Activated B cell treated with CpG ODN at 0.5 μM for 24 hours (primary cell): Measurements from ENCODE around the gene MISP3. TPM values are rescaled to one million over a fixed set of nuclear protein-coding genes. Genes with fewer than 3 reads are reported as not detected.

Experiments
- ATAC-seq: fragments of 200-7000 bp; cut with Tn5 transposase; one replicate; pipeline ENCODE4 v1.10.0; 2021; ENCODE audit warnings: low read depth, mild to moderate bottlenecking, moderate library complexity
- CTCF ChIA-PET: fragments of 350-600 bp; sonication (Branson Sonifier 250); formaldehyde crosslinking; loops from one replicate; lab custom pipeline; 2021; ENCODE audit warnings: antibody characterized with exemption; lab: Charles Lee
- POLR2A ChIA-PET: fragments of 350-600 bp; sonication (Branson Sonifier 250); formaldehyde crosslinking; loops from one replicate; lab custom pipeline; 2021; ENCODE audit warnings: antibody characterized with exemption; lab: Charles Lee
- DNase-seq: peaks from one replicate; pipeline ENCODE4 v3.0.0; 2022
- H3K27ac Mint-ChIP-seq: one replicate; pipeline ENCODE4 v1.8.0; 2020; ENCODE audit warnings: mixed read lengths
- H3K27me3 Mint-ChIP-seq: one replicate; pipeline ENCODE4 v1.8.0; 2021; ENCODE audit warnings: mixed read lengths
- H3K36me3 Mint-ChIP-seq: one replicate; pipeline ENCODE4 v1.8.0; 2021; ENCODE audit warnings: low read depth, mixed read lengths
- H3K4me1 Mint-ChIP-seq: one replicate; pipeline ENCODE4 v1.8.0; 2021; ENCODE audit warnings: mixed read lengths
- H3K4me3 Mint-ChIP-seq: one replicate; pipeline ENCODE4 v1.8.0; 2020; ENCODE audit warnings: mild to moderate bottlenecking, mixed read lengths
- H3K9me3 Mint-ChIP-seq: one replicate; pipeline ENCODE4 v1.8.0; 2020; ENCODE audit warnings: mixed read lengths
- CTCF ChIP-seq: fragments of 200-600 bp; IDR thresholded peaks from one replicate; pipeline ENCODE4 v1.8.0; 2022; ENCODE audit warnings: antibody characterized with exemption, mild to moderate bottlenecking
- intact Hi-C: fragments of 100-400 bp; cut with micrococcal nuclease; formaldehyde crosslinking; loops from one replicate; pipeline ENCODE4 v1.15.1; 2024
- total RNA-seq: library from RNA; stranded (reverse); gene quantifications from 2 replicates; pipeline ENCODE4 v1.2.3, GENCODE V29; 2022

Gene MISP3
- total RNA-seq, 1 donor from 2014 or later, result 0.18 TPM

GRCh38 chr19:14051980-14052379 is 20.6 kb upstream of the MISP3 start:
- H3K27ac Mint-ChIP-seq, result no peak overlapping the region

GRCh38 chr19:14052470-14052869 is 20.1 kb upstream of the MISP3 start:
- peaks cover 40% of the 10 kb centered on the region for H3K36me3 Mint-ChIP-seq
- peaks cover 3% of the 10 kb centered on the region for H3K4me1 Mint-ChIP-seq
- no peak overlapping the region for H3K27ac Mint-ChIP-seq
- ATAC-seq, result no peak
- no peaks in the 10 kb centered on the region for H3K9me3 Mint-ChIP-seq
- ChIA-PET POLR2A (interaction anchor here (0.6 to 0.9 kb wide), 2 partner anchors 46 to 149 kb away, joined by 3 read pairs; partner anchors contain the start of gene RFX1), CTCF (interaction anchor here (1.1 kb wide), 1 partner anchor 9 kb away, joined by 3 read pairs; no protein-coding TSS in a partner anchor)
- H3K27me3 Mint-ChIP-seq, result peaks cover 8% of the 10 kb centered on the region
- TF ChIP-seq CTCF, result no peak
- DNase-seq, result no peak
- H3K4me3 Mint-ChIP-seq, result no peak overlapping the region
- intact Hi-C loops, result no loop called here

More at GRCh38 chr19:14051980-14052379, 20.6 kb upstream of the MISP3 start:
- intact Hi-C loops, result no loop called here
- Mint-ChIP-seq H3K4me3 (no peak overlapping the region), H3K27me3 (peaks cover 6% of the 10 kb centered on the region), H3K4me1 (peaks cover 3% of the 10 kb centered on the region), H3K36me3 (peaks cover 43% of the 10 kb centered on the region), H3K9me3 (no peaks in the 10 kb centered on the region)
- ATAC-seq (no peak), DNase-seq (no peak)
- ChIA-PET POLR2A (no interaction called here), CTCF (interaction anchor here (1.1 kb wide), 1 partner anchor 8 kb away, joined by 3 read pairs; no protein-coding TSS in a partner anchor)
- TF ChIP-seq CTCF, result no peak

- intact Hi-C loops, result no loop called here
- POLR2A ChIA-PET, result interaction anchor here (0.6 to 0.9 kb wide), 2 partner anchors 47 to 150 kb away, joined by 3 read pairs; partner anchors contain the start of gene RFX1
- no peak overlapping the region for H3K27ac Mint-ChIP-seq
Measured at GRCh38 chr19:14053032-14053431, 19.6 kb upstream of the MISP3 start.

GRCh38 chr19:14053500-14053899 is 19.1 kb upstream of the MISP3 start:
- DNase-seq (no peak), ATAC-seq (no peak)
- no peak overlapping the region for H3K4me3 Mint-ChIP-seq
- POLR2A ChIA-PET, result interaction anchor here (0.9 kb wide), 1 partner anchor 47 kb away, joined by 3 read pairs; the partner anchor contains the start of gene RFX1
- H3K27me3 Mint-ChIP-seq, result peaks cover 17% of the 10 kb centered on the region
- no peak overlapping the region for H3K27ac Mint-ChIP-seq
- peaks cover 36% of the 10 kb centered on the region for H3K36me3 Mint-ChIP-seq
- intact Hi-C loops, result no loop called here
- CTCF ChIA-PET, result no interaction called here
- H3K4me1 Mint-ChIP-seq, result peaks cover 12% of the 10 kb centered on the region
- no peaks in the 10 kb centered on the region for H3K9me3 Mint-ChIP-seq
- no peak for TF ChIP-seq CTCF

More at GRCh38 chr19:14053032-14053431, 19.6 kb upstream of the MISP3 start:
- ATAC-seq (no peak), DNase-seq (no peak)
- H3K27me3 Mint-ChIP-seq, result peaks cover 13% of the 10 kb centered on the region
- peaks cover 8% of the 10 kb centered on the region for H3K4me1 Mint-ChIP-seq
- peaks cover 40% of the 10 kb centered on the region for H3K36me3 Mint-ChIP-seq
- H3K9me3 Mint-ChIP-seq, result no peaks in the 10 kb centered on the region
- TF ChIP-seq CTCF, result no peak
- H3K4me3 Mint-ChIP-seq, result no peak overlapping the region
- CTCF ChIA-PET, result interaction anchor here (1.1 kb wide), 1 partner anchor 10 kb away, joined by 3 read pairs; no protein-coding TSS in a partner anchor

- no peak overlapping the region for H3K4me3 Mint-ChIP-seq
- DNase-seq, result no peak
- TF ChIP-seq CTCF, result no peak
- H3K27me3 Mint-ChIP-seq, result peaks cover 23% of the 10 kb centered on the region
- CTCF ChIA-PET, result no interaction called here
- ATAC-seq, result no peak
- no peak overlapping the region for H3K27ac Mint-ChIP-seq
- H3K9me3 Mint-ChIP-seq, result no peaks in the 10 kb centered on the region
- POLR2A ChIA-PET, result no interaction called here
- H3K4me1 Mint-ChIP-seq, result peaks cover 18% of the 10 kb centered on the region
- peaks cover 31% of the 10 kb centered on the region for H3K36me3 Mint-ChIP-seq
- intact Hi-C loops, result no loop called here
Measured at GRCh38 chr19:14054099-14054498, 18.5 kb upstream of the MISP3 start.
